NCI-H510A treated with DMSO at 0.1 percent for 48 hours (cell line): ENCODE results near the gene ZC3H18.

Source experiments
- DNase-seq: peaks from one replicate; lab custom pipeline; 2025; lab: John Stamatoyannopoulos, UW

Gene ZC3H18

GRCh38 chr16:88623858-88624257 is 53.7 kb downstream of the ZC3H18 start:
- no peak for DNase-seq

- no peak for DNase-seq
Observed at GRCh38 chr16:88624481-88624880, 54.3 kb downstream of the ZC3H18 start.

GRCh38 chr16:88624977-88625576 is 54.9 kb downstream of the ZC3H18 start:
- DNase-seq = no peak

- DNase-seq = no peak
Observed at GRCh38 chr16:88626646-88627045, 56.4 kb downstream of the ZC3H18 start.

GRCh38 chr16:88627531-88628411 is 57.6 kb downstream of the ZC3H18 start:
- no peak for DNase-seq

- DNase-seq = no peak
Observed at GRCh38 chr16:88628512-88628974, 58.3 kb downstream of the ZC3H18 start.

- no peak for DNase-seq
Observed at GRCh38 chr16:88629835-88630234, 59.6 kb downstream of the ZC3H18 start.

- DNase-seq = no peak
Observed at GRCh38 chr16:88630433-88630832, 60.2 kb downstream of the ZC3H18 start.

- no peak for DNase-seq
Observed at GRCh38 chr16:88630941-88631340, 60.7 kb downstream of the ZC3H18 start.

GRCh38 chr16:88631384-88631783 is 61.2 kb downstream of the ZC3H18 start:
- DNase-seq = no peak

- no peak for DNase-seq
Observed at GRCh38 chr16:88631920-88632586, 61.9 kb downstream of the ZC3H18 start.

GRCh38 chr16:88632587-88632930 is 62.4 kb downstream of the ZC3H18 start:
- DNase-seq = no peak

GRCh38 chr16:88633684-88634140 is 63.5 kb downstream of the ZC3H18 start:
- peak; percentile 15 for DNase-seq

GRCh38 chr16:88634141-88634993 is 64.2 kb downstream of the ZC3H18 start:
- no peak for DNase-seq

GRCh38 chr16:88634994-88635670 is 64.9 kb downstream of the ZC3H18 start:
- DNase-seq = no peak

- no peak for DNase-seq
Observed at GRCh38 chr16:88635671-88636319, 65.6 kb downstream of the ZC3H18 start.

- no peak for DNase-seq
Observed at GRCh38 chr16:88636488-88637265, 66.5 kb downstream of the ZC3H18 start.

GRCh38 chr16:88638323-88639230 is 68.4 kb downstream of the ZC3H18 start, which contains the start of gene IL17C:
TSS of gene IL17C (plus strand) at chr16:88638572. CDS start at chr16:88638642, 70 bp downstream.
- DNase-seq = peak; percentile 78
